Stimulated activated CD4-positive, alpha-beta T cell treated with anti-CD3 and anti-CD28 coated beads, Interleukin-15, amount 100 ng/mL, for 1 hour (primary cell): ENCODE results near the gene PEPD.

Experiments used
- DNase-seq, 2 donors: peaks; one replicate each; pipeline ENCODE4 v3.0.0-alpha.2; 2020; ENCODE audit warnings: low read depth in 1 of 2, low spot score in 1 of 2

The PEPD gene

DNA sequence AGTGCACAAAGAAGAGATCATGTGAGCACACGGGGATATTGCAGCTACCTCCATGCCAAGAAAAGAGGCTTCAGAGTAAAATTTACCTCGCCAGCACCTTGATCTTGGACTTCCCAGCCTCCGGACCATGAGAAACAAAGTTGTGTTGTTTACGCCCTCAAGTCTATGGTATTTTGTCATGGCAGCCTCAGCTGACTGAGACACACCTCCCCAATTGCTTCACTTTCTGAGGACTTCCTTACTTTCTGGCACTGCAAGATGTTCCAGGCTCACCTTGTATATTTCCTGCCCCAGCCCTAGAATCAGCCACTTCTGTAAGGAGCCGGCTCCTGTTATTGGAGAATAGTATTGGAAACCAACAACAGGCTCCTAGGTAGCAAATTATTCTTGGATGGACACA, 154.7 kb downstream of the PEPD start:
- DNase-seq, result no peak

DNA sequence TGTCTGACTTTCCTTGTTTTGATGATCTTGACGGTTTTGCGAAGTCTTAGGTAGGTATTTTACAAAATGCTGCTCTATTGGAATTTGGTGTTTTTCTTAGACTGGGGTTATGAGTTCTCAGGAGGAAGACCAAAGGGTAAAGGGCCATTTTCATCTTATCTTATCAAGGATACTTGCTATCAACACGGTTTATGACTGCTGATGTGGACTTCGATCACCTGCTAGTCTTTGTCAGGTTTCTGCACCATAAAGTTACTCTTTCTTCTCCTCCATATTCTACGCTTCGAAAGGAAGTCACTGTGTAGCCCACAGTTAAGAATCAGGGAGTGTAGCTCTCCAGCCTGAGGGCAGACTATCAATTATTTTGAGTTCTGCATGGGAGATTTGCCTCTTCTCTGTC, 155.5 kb downstream of the PEPD start:
- no peak for DNase-seq

DNA sequence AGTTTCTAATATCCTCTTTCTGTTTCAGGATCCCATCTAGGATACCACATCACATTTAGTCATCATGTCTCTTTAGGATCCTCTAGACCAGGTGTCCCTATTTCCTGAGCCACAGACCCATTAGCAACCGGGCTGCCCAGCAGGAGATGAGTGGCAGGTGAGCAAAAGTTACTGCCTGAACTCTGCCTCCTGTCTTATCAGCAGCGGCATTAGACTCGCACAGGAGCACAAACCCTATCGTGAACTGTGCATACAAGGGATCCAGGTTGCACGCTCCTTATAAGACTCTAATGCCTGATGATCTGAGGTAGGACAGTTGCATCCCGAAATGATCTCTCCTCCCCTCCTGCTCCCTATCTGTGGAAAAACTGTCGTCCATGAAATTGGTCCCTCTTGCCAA, 155.9 kb downstream of the PEPD start:
- DNase-seq, result no peak

DNA sequence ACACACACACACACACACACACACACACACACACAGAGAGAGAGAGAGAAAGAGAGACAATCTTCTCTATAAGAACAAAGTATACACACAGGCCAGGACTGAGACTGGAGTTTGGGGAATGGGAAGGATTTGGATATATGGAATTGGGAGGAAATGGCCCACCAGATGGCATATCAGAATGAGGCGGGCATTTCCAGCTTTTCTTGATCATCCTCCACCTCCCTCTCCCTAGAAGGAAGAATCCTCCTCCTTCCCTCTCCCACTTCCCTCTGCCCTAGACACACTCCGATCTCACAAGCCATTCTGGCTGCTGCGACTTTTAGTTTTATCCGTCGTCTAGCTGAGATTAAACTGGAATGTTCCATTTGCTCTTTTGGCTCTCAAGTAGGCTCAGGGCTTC, 158.1 kb downstream of the PEPD start:
- DNase-seq, result no peak

DNA sequence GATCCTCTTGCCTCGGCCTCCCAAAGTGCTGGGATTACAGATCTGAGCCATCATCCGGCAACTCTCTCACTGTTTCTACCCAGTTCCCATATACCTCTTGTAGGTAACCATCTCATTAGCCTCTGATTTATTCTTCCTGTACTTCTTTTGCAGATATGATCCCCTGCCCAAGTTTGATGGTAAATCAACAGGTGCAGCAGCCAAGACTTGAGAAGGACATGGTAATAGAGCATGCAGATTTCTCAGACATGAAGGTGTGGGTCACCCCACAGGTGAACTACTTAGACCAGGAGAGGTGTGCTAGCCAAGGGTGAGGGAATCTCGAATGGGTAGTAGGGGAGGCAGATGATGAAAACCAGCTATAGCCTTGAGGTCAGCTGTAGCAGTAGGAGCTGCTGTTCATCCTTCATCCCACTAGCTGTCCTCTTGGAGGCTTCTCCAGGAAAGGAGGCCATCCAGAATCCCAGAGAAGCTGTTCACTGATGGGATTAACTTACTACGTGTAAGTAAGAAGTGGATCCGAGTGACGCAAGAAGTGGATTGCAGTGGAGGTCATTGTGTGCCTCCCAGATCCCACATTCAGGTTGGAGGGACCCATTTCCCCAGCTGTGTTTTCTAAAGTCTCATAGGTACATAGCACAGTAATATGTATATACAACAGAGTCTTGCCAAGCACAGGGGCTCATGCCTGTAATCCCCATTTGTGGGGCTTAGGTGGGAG, 158.9 kb downstream of the PEPD start:
- DNase-seq, result no peak

DNA sequence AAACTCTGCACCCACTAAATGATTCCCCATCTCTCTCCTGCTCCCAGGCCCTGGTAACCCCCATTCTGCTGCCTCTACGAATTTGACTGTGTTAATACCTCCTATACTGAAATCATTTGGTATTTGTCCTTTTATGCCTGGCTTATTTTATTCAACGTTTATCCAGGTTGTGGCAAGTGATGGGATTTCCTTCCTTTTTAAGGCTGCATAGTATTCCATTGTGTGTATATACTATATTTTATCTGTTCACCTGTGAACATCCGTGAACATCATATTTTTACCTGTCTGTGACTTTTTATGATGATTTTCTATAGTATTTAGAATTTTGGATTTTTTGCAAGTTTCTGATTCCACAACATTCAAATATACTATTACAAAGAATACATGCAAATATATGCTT, 162.0 kb downstream of the PEPD start:
- DNase-seq, result no peak

DNA sequence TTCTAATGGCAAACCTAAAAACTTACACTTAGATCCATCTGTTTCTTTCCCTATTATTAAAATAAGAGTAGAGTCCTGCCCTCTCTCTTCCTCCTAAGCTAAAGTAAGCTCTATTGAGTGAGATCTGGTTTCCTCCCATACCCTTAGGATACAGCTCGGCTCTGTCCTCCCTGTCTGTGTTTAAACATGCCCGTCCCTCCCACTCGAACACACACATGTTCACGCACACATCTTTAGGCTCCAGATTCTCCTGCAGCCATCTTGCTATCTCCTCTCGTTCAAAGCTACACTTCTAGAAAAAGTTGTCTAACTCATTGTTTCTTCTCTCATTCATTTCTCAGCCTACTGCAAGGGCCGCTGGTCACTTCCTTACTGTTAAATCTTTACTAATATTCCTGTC, 163.2 kb downstream of the PEPD start:
- no peak for DNase-seq

DNA sequence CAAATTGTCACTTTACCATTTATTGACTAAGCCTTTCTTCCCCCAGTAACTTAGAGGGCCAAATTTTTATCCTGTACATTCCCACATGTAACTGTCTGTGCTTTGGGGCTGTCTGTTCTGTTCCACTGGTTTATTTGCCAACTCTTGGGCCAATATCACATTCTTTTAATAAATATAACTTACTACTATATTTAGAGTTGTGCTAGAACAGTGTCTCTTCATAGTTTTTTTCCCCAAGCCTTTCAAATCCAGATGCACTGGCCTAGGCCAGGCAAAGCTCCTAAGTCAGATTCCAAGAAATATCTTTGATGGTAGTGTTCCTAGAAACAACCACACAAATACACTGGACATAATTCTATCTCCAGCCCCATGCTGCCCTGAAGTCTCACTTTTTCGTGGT, 164.0 kb downstream of the PEPD start:
- DNase-seq, result no peak

DNA sequence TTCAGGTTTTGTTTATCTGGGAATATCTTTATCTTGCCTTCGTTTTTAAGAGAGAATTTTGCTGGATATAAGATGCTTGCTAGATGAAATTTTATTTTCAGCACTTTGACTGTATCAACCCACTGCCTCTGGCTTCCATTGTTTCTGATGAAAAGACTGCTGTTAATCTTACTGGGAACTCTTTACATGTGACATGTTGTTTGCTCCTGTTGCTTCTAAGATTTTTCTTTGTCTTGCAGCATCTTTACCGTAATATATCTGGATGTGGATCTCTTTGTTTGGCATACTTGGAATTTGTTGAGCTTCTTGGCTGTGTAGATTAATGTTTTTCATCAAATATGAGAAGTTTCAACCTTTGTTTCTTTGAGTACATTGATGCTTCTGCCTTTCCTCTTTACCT, 166.1 kb downstream of the PEPD start:
- no peak for DNase-seq

DNA sequence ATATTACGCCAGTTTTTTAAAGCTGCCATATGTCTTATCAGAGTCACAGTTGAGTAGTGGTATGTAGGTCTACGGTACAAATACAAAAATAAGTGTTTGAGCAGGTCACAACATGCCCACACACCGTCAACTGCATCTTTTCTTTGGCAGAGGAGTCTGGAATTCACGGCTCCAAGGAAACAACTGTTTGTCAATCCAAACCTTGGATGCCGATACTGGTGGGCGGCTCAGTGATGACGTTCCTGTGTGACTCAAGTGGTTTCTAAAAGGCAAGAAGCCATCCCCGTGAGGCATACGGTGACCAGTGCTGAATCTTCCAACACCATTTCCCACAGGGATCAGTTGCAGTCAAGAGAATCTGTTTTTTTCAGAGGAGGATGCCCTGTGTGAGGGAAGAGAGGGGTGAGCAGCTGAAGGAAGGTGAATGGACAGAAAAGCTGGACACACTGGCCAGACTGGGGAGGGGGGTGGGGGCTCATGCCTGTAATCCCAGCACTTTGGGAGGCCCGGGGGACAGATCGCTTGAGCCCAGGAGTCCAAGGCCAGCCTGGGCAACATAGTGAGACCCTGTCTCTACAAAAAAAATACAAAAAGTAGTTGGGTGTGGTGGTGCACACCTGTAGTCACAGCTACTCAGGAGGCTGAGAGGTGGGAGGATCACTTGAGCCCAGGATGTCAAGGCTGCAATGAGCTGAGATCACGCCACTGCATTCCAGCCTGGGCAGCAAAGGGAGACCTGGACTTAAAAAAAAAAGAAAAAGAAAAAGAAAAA, 170.9 kb downstream of the PEPD start:
- no peak for DNase-seq

DNA sequence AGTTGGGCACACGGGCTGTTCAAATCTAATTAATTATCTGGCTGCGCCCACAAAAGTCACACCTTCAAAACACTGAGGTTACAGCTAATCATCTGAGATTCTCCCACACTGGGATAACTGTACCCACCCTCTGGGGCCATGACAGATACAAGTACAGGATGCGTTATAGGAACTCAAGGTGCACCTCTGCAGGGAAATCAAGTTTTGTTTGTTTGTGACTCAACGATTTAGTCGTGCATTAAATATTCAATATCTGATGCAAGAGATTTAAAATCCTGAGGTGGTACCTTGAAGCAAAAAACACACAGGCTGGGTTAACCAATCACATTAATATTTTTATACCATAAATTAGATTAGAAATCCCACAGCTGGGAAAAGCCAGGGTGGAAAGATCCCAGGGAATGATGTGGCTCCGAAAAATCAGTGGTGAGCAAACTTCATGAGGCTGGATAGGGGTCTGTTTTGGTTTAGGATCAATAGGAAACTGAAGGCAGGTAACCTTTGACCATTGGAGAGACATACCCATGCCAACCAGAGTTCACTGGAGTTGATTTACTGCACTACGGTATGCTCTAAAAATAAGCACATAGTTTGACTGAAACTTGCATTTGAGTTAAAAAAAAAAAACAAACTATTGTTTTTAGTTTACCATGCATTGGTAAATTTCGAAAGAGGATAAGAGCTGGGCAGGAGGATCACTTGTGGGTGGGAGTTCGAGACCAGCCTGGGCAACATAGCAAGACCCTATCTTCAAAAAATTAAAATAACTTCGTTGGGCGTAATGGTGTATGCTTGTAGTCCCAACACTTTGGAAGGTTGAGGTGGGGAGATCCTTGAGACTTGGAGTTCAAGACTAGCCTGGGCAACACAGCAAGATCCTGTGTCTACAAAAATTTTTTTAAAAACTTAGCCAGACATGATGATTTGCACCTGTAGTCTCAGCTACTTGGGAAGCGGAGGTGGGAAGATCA, 172.0 kb downstream of the PEPD start:
- DNase-seq, result no peak

DNA sequence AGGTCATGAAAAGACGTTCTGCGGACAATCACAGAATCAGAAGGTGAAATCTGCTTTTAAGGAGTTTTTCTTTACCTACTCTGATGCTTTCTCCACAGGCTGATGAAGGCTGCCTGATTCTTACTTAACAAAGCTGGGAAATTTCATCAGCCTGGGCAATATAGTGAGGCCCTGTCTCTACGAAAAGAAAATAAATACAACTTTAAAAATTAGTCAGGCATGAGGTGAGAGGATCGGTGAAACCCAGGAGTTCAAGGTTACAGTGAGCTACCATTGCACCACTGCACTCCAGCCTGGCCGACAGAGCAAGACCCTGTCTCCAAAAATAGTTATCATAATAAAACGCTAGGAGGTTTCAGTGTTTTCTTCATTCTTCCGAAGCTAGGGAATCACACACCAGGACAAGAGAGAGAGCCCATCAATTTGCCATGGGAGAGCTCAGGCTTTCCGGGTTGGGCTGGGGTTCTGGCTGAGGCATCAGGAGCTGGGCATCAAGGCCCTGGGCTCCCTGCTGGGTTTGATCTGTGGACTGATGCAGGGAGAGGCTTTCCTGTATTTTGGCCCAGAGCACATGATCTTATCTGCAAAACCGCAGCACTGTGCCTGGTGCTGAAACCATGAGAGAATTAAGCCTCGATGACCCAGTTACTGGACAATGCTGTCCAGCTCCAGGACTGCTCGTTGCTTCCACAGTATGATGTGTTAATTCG, 173.1 kb downstream of the PEPD start:
- no peak for DNase-seq

DNA sequence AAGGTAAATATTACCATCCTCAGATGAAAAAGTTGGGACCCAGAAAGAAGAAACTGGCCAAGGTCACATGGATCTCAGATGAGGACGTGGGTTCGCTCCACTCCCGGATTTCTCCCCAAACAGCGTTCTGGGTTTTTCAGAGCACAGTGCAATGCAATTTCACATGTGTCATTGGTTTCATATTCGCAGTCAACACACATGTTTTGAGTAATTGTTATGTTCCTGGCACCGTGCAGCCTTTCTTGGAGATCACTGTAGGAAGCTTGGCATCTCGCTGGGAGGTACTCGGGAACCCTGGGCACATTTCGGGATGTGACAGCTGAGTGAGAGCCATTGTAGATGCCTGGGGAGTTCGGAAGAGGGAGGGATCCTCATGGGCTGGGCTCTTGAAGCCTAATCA, 174.3 kb downstream of the PEPD start:
- DNase-seq, result no peak

DNA sequence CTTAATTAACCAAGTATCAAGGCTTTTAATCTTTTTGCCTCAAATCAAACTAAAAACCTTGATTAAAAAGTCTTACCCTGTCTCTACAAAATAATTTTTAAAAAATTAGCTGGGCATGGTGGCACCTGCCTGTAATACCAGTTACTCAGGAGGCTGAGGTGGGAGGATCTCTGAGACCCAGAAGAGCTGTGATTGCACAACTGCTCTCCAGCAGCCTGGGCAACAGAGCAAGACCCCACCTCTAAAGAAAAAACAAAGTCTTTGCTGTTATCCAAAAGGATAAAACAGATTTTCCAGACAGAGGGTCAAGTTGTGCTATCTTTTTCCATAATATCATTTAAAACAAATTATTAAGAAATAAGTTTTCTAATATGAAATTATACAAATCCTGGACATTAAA, 174.9 kb downstream of the PEPD start:
- no peak for DNase-seq

DNA sequence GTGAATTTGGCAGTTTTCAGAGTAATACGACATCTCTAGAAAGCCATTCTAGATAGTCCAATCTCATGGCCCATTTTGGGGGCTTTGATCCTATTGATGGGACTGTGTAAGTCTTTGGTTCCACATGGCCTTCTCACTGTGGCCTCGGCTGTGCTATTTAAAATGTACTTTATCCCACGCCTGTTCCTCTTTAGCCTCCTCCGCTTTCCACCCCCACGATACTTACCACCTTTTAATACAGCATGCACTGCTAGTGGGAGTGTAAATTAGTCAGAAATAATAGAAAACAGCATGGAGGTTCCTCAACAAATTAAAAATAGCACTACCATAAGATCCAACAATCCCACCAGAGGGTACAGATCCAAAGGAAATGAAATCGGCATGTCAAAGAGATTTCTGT, 176.4 kb downstream of the PEPD start:
- no peak for DNase-seq

DNA sequence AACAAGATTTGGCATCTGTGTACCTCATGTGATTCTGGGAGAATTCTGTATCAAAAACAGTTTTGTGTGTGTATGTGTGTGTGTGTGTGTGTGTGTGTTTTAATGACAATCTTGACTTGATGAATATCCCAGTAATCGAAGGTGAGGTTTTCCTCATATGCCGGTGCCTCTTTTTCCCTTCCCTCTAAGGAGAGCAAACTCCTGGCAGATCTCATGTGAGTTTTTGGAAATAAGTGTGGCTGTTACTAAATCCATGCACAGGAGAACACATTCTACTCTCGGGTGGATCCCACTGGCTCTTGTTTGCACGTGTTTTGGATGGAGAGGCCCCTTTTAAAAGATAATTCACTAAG, 177.0 kb downstream of the PEPD start:
- DNase-seq, result no peak

DNA sequence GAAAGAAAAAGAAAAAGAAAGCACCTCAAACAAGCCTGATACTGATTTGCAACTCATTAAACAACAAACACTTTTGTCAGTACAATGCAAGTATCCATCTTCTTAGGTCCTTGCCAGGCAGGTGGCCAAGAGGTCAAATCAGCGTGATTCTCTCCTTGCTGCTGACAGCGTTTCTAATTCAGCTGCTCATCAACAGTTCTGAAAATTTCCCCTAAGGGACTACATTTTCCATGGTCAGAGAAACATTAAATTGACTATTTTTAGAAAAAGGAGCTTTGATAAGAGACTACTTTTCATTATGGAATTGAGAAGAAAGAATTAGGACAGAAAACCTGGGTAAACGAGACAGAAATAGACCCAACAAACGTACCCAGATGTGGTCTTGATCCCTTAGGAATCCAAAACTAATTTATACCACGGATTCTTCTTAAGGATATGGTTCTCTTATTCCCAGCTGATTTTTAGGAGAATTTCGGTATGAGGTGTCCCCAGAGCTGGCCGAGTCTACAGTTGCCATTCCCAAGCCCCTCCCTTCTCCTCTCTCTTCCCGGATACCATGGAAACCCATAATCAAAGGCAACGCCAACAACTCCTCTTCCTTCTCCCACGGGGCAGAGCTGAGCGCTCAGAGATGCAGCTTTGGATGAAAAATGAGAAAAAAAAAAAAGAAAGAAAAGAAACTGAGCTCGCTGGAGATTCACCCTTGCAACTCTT, 177.6 kb downstream of the PEPD start:
- DNase-seq, result no peak

DNA sequence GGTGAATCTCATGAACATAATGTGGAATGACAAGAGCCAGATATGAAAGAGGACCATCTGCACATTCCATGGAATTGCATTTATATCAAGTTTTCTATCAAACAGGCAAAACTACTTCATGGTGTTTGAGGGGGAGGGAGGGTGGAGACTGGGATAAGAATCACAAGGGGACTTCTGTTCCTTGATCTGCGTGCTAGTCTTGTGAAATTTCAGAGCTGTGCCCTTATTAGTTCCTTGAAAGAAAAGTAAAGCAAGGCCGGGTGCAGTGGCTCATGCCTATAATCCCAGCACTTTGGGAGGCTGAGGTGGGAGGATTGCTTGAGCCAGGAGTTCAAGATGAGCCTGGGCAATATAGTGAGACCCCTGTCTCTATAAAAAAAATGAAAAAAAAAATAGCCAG, 178.3 kb downstream of the PEPD start:
- DNase-seq, result no peak

DNA sequence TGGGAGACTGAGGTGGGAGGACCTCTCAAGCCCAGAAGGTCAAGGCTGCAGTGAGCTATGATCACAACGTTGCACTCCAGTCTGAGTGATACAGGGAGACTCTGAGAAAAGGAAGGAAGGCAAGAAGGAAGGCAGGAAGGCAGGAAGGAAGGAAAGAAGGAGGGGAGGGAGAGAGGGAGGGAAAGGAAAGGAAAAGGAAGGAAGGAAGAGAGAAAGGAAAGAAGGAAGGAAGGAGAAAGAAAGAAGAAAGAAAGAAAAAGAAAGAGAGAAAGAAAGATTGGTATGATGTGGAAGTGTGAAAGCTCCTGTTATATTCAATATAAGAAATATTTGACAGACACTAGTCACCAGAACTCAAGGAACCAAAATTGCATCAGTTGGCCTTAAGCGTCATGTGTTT, 180.6 kb downstream of the PEPD start:
- DNase-seq, result no peak
